ENCODE data around the gene SMURF1. TPM values are rescaled to one million over a fixed set of nuclear protein-coding genes. Genes with fewer than 3 reads are reported as not detected.
A peak's percentile ranks its signal among the peaks of the same experiment; 100 is the strongest.

The SMURF1 gene
- total RNA-seq, 1 donor from 2014 or later, result 51.3 TPM

DNA sequence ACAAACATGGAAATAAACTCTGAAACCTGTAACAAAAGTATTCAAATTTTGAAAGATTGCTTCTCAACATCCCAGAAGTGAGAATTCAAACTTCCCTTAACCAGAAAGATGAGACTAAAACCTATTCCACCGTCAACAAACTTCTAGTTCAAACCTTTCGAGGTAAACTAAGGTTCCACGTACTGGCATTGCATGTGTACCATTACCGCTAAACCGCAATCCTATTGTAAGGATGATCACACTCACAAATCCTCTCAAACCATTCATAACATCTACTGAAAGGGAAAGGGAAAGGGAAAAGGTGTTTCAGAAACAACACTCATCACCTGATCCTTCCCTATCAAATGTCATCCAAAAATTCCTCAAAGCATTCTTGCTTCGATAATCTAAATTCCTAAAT is 3.1 kb downstream of the SMURF1 start:
- DNase-seq (ENCODE audit: low read depth), result no peak
- TF ChIP-seq, protein P1, sequence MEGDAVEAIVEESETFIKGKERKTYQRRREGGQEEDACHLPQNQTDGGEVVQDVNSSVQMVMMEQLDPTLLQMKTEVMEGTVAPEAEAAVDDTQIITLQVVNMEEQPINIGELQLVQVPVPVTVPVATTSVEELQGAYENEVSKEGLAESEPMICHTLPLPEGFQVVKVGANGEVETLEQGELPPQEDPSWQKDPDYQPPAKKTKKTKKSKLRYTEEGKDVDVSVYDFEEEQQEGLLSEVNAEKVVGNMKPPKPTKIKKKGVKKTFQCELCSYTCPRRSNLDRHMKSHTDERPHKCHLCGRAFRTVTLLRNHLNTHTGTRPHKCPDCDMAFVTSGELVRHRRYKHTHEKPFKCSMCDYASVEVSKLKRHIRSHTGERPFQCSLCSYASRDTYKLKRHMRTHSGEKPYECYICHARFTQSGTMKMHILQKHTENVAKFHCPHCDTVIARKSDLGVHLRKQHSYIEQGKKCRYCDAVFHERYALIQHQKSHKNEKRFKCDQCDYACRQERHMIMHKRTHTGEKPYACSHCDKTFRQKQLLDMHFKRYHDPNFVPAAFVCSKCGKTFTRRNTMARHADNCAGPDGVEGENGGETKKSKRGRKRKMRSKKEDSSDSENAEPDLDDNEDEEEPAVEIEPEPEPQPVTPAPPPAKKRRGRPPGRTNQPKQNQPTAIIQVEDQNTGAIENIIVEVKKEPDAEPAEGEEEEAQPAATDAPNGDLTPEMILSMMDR (IDR thresholded peaks at IDR 0.05; ENCODE audit: insufficient read depth, low read length, poor library complexity, severe bottlenecking), result no peak
- H3K36me3 ChIP-seq (ENCODE audit: control insufficient read depth, insufficient read depth, low read length), result no peaks in the 10 kb centered on the region
- no peaks in the 10 kb centered on the region for H3K27me3 ChIP-seq (ENCODE audit: control insufficient read depth, insufficient read depth, low read length)
- H3K4me3 ChIP-seq (ENCODE audit: low read depth, low read length), result no peak overlapping the region

DNA sequence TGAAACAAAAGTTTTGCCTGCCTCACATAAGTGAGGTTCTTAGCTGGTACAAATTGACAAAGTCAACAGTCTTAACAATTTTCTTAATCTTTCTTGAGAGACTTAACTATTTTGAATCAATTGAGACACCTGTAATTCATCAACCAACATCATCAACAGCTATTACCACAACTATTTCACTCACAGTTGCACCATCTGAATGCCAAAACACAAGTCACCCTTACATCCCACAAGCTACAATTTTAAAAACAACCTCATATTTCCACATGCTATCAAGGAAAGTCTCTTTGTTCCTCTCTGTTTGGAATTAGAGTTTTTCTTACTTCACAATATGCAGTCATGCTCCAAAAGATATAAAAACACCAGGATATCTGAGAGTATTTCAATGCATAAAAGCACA is 4.9 kb downstream of the SMURF1 start:
- TF ChIP-seq, protein P1 (IDR thresholded peaks at IDR 0.05; ENCODE audit: insufficient read depth, low read length, poor library complexity, severe bottlenecking), result no peak
- H3K36me3 ChIP-seq (ENCODE audit: control insufficient read depth, insufficient read depth, low read length), result no peaks in the 10 kb centered on the region
- no peak for DNase-seq (ENCODE audit: low read depth)

DNA sequence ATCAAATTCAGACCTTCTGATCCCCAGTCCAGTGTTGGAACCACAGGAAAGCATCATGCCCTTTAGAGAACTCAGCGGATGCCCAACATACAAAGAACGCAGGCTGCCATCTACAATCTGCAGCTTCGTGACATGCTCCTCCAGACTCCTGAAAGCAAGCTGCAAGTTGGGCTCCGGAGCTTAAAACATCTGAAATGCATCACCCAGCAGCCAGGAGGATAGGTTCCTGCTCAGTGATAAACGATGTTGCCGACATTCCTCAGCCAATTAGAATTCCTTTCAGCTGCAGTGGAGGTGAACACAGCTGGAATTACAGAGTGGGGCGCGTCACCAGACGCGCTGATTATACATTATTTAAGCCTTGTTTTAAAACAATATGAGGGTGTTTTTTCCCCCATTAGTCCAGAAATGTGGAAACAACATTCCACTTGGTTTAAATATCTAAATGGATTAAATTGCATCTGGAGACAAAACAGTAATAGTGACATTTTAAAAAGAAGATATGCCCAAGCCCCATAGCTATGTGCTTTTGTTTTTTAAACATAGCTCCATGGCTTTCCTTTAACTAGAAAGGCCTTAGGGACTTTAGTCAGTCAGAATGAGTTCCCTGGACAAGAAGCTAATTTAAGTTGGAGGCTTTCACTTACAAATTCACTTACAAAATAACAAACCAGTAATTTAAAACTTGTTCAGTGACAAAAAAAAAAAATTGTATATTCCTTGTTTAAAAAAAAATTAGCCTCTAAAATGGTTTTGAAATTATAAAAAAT is 6.3 kb downstream of the SMURF1 start:
- H3K27me3 ChIP-seq (ENCODE audit: control insufficient read depth, insufficient read depth, low read length), result no peaks in the 10 kb centered on the region
- TF ChIP-seq, protein P1 (IDR thresholded peaks at IDR 0.05; ENCODE audit: insufficient read depth, low read length, poor library complexity, severe bottlenecking), result peak; percentile 9
- peak overlapping the region; percentile 1 for H3K4me3 ChIP-seq (ENCODE audit: low read depth, low read length)
- DNase-seq (ENCODE audit: low read depth), result peak; percentile 69
- no peaks in the 10 kb centered on the region for H3K36me3 ChIP-seq (ENCODE audit: control insufficient read depth, insufficient read depth, low read length)

More for the DNA sequence above, 4.9 kb downstream of the SMURF1 start:
- no peak overlapping the region for H3K4me3 ChIP-seq (ENCODE audit: low read depth, low read length)
- H3K27me3 ChIP-seq (ENCODE audit: control insufficient read depth, insufficient read depth, low read length), result no peaks in the 10 kb centered on the region

DNA sequence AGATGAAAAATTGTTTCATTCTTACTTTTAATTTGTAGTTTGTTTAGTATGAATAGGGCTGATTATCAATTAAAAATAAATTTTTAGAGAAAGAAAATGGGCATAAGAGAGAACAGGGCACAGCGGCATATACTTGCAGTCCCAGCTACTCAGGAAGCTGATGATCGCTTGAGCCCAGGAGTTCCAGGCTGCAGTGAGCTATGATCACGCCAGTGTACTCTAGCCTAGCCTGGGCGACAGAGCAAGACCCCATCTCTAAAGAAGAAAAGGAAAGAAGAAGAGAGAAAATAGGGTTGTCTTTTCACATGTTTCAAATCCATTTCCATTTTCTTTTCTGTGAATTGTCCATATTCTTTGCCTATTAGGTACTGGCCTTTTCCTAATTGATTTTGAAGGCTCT is 8.0 kb downstream of the SMURF1 start:
- Histone ChIP-seq H3K4me3 (ENCODE audit: low read depth, low read length) (no peak overlapping the region), H3K27me3 (ENCODE audit: control insufficient read depth, insufficient read depth, low read length) (no peaks in the 10 kb centered on the region), H3K36me3 (ENCODE audit: control insufficient read depth, insufficient read depth, low read length) (no peaks in the 10 kb centered on the region)
- DNase-seq (ENCODE audit: low read depth), result no peak
- TF ChIP-seq, protein P1 (IDR thresholded peaks at IDR 0.05; ENCODE audit: insufficient read depth, low read length, poor library complexity, severe bottlenecking), result no peak

DNA sequence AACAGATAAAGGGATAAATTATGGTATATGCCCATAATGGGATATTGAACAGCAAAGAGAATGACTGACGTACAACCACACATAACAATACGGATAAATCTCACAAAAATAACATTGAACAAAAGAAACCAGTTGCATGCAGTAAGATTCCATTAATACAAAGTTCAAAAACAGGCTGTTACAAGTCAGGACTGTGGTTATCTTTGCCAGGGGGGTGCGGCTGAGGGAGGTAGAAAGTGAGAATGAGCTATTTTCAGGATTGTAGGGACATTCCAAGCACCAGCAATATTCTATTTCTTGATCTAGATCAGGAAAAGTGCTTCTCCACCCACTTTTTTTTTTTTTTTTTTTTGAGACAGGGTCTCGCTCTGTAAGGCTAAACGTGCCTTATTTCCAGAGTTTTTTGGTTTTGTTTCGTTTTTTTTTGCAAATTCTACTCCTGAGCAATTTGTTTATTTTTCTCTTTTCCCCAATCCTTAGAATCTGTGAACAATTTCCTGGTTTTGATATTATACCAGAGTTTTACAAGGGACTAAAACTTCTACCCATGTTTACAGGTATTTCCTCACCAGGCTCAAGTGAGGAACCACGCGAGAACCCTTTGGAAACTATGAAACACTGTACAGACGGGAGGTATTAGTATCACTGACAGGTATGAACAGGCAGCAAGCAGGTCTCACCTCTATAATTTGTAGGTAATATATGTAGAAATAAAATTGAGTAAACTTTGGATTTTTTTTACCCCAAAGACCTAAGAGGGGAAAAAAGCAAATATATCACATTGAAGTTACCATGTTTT is 9.9 kb downstream of the SMURF1 start:
- Histone ChIP-seq H3K4me3 (ENCODE audit: low read depth, low read length) (no peak overlapping the region), H3K27me3 (ENCODE audit: control insufficient read depth, insufficient read depth, low read length) (no peaks in the 10 kb centered on the region), H3K36me3 (ENCODE audit: control insufficient read depth, insufficient read depth, low read length) (no peaks in the 10 kb centered on the region)
- DNase-seq (ENCODE audit: low read depth), result no peak
- TF ChIP-seq, protein P1 (IDR thresholded peaks at IDR 0.05; ENCODE audit: insufficient read depth, low read length, poor library complexity, severe bottlenecking), result no peak

Data from kidney epithelial cell (primary cell).